Calu3 (cell line): ENCODE measurements around the gene EIF4A2. TPM values are rescaled to one million over a fixed set of nuclear protein-coding genes. Genes with fewer than 3 reads are reported as not detected.
"Not testable (repeated sequence)": the region's sequence is repeated elsewhere in the genome, so short reads cannot be mapped to it uniquely, and the experiment has no call there.

ENCODE experiments used
- BruUV-seq: library from RNA; stranded (reverse); fragments of 400-500 nt; replicated peaks from 2 replicates; lab custom pipeline; 2021; lab: Mats Ljungman, UMichigan
- CTCF ChIA-PET: fragments of 300-600 bp; sonication (Branson Sonifier 250); formaldehyde crosslinking; loops from one replicate; lab custom pipeline; 2022; ENCODE audit warnings: antibody characterized with exemption; lab: Charles Lee
- DNase-seq: peaks from one replicate; pipeline ENCODE4 v3.0.0; 2022
- H3K27ac Mint-ChIP-seq: one replicate; pipeline ENCODE4 v1.8.0; 2022; ENCODE audit warnings: mixed read lengths; ENCODE audit not compliant: unreplicated experiment
- H3K27me3 Mint-ChIP-seq: one replicate; pipeline ENCODE4 v1.8.0; 2022; ENCODE audit warnings: mixed read lengths; ENCODE audit not compliant: unreplicated experiment
- H3K36me3 Mint-ChIP-seq: one replicate; pipeline ENCODE4 v1.8.0; 2022; ENCODE audit warnings: mild to moderate bottlenecking, moderate library complexity, mixed read lengths; ENCODE audit not compliant: insufficient read depth, unreplicated experiment
- H3K4me1 Mint-ChIP-seq: one replicate; pipeline ENCODE4 v1.8.0; 2022; ENCODE audit warnings: mild to moderate bottlenecking, low read depth, mixed read lengths; ENCODE audit not compliant: unreplicated experiment
- H3K4me3 Mint-ChIP-seq: one replicate; pipeline ENCODE4 v1.8.0; 2022; ENCODE audit warnings: mild to moderate bottlenecking, low read depth, moderate library complexity, mixed read lengths; ENCODE audit not compliant: unreplicated experiment
- H3K9me3 Mint-ChIP-seq: one replicate; pipeline ENCODE4 v1.8.0; 2022; ENCODE audit warnings: low read depth, mixed read lengths; ENCODE audit not compliant: unreplicated experiment
- CTCF ChIP-seq: fragments of 200-600 bp; IDR thresholded peaks from one replicate; pipeline ENCODE4 v1.8.0; 2022; ENCODE audit warnings: antibody characterized with exemption; ENCODE audit not compliant: unreplicated experiment
- intact Hi-C: fragments of 100-400 bp; cut with micrococcal nuclease; formaldehyde crosslinking; loops from one replicate; pipeline ENCODE4 v1.10.0; 2022; ENCODE audit not compliant: unreplicated experiment
- total RNA-seq: library from RNA; stranded (reverse); gene quantifications from 2 replicates; pipeline ENCODE4 v1.2.3, GENCODE V29; 2022

Gene EIF4A2
- total RNA-seq, 1 experiment from 2014 or later, result 593 TPM

DNA sequence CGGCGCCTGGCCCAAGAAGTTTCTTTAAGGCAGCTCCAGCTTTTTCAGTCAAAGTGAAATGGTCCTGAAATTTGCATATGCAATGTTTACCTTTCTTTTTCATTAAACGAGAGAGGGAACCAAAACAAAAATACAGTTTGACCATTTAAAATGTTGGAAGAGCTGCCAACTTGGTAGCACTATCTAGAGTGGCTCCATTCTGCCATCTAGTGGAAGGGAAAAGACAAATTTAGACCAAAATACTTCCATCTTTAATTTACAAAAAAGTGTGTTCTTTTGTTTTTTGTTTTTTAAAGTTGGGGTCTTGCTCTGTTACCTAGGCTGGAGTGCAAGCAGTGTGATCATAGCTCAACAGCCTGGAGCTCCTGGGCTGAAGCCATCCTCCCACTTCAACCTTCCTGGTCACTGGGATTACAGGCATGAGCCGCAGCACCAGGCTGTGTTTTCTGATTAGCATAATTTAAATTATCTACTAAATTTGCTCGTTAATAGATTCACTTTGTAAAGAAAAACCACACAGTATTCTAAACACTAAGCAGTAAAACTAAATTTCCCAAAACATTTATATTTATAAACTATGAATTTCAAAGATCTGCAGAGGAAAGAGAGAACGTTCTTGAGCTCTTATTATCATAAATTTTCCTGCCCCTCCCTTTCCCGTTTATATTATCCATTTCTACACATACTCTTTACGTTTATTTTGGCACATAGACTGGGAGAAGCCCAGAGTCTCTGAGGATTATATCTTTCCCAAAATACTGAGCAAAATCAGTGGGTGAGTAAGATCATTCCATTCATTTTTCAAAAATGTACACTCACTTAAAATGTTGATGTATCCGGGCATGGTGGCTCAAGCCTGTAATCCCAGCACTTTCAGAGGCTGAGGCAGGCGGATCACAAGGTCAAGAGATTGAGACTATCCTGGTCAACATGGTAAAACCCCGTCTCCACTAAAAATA, 38.3 kb downstream of the EIF4A2 start:
- peak; percentile 60 for DNase-seq
- intact Hi-C loops, result loop anchor here (1.0 to 10.0 kb wide), 4 partner anchors 207 to 563 kb away; no protein-coding TSS in a partner anchor
- peaks cover 31% of the 10 kb centered on the region for H3K4me1 Mint-ChIP-seq
- no peak overlapping the region for H3K27ac Mint-ChIP-seq
- BruUV-seq, result no TSS peak
- CTCF ChIA-PET, result interaction anchor here (0.8 to 1.6 kb wide), 10 partner anchors 13 to 839 kb away, joined by 3 to 14 read pairs (median 4); no protein-coding TSS in a partner anchor
- peaks cover 13% of the 10 kb centered on the region for H3K36me3 Mint-ChIP-seq
- H3K27me3 Mint-ChIP-seq, result peaks cover 34% of the 10 kb centered on the region
- no peak overlapping the region for H3K4me3 Mint-ChIP-seq
- H3K9me3 Mint-ChIP-seq, result no peaks in the 10 kb centered on the region
- peak; percentile 57 for TF ChIP-seq CTCF

- H3K4me3 Mint-ChIP-seq, H3K27ac Mint-ChIP-seq: not testable (repeated sequence)
Observed at GRCh38 chr3:186822388-186822759, 39.0 kb downstream of the EIF4A2 start.

DNA sequence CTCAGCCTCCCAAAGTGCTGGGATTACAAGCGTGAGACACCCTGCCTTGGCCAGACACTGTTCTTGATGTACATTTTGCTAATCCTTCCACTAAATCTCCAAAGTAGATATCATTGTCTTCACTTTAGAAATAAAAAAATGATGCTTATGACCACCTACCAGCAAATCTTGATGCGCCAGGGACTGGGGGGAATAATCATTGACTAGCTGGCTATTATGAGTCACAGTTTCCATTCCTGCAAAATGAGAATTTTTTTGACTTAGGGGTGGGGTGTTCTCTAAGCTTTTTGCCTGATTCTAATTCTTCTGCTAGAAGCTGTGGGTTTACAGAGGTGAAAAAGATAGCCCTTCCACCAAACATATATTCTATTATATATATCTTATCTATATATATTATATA, 40.0 kb downstream of the EIF4A2 start:
- intact Hi-C loops, result loop anchor here (10.0 kb wide), 1 partner anchor 409 kb away; no protein-coding TSS in a partner anchor

More at GRCh38 chr3:186822388-186822759, 39.0 kb downstream of the EIF4A2 start:
- BruUV-seq, DNase-seq, H3K9me3 Mint-ChIP-seq: not testable (repeated sequence)
- CTCF ChIA-PET, result interaction anchor here (1.0 to 1.6 kb wide), 6 partner anchors 13 to 343 kb away, joined by 3 to 14 read pairs (median 5); no protein-coding TSS in a partner anchor
- intact Hi-C loops, result loop anchor here (10.0 kb wide), 1 partner anchor 408 kb away; no protein-coding TSS in a partner anchor
- peaks cover 33% of the 10 kb centered on the region for H3K4me1 Mint-ChIP-seq
- H3K27me3 Mint-ChIP-seq, result peaks cover 39% of the 10 kb centered on the region
- peaks cover 20% of the 10 kb centered on the region for H3K36me3 Mint-ChIP-seq

DNA sequence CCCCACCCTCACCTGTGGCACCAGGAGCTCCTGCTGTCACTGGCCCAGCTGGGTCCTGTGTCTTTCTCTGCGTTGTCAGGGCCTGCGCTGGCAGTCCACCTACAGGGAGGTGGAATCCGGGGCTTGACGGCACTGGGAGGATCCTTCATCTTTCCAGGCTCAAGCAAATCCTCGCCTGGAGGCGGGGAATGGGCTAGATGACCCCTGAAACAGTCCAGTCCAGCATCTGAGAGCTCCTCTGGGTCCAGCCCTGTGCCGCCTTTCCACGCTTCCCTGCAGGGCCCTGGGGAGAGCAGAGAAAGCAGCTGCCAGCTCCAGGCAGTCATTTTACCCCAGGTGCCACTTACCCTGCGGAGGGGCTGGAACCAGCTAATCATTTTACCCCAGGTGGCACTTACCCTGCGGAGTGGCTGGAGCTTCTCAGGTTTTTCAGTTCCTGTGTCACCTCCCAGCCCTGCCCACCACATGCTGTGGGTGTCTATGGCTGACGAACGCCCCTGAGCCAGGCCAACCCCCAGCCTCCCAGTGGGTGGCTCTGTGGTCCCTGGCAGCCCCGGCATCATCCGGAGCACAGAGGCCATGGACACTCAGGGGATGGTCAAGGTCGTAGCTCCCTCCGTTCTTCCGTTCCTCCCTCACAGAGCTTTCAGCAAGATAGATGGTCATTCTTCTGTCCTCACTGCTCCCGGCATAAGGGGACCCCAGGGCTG, 41.2 kb downstream of the EIF4A2 start:
- CTCF ChIA-PET, result interaction anchor here (0.6 kb wide), 1 partner anchor 261 kb away, joined by 7 read pairs; no protein-coding TSS in a partner anchor
- peak overlapping the region; percentile 55 for H3K4me3 Mint-ChIP-seq
- intact Hi-C loops, result loop anchor here (10.0 kb wide), 1 partner anchor 410 kb away; no protein-coding TSS in a partner anchor

More for the DNA sequence above, 40.0 kb downstream of the EIF4A2 start:
- H3K36me3 Mint-ChIP-seq, result peaks cover 26% of the 10 kb centered on the region
- BruUV-seq, result no TSS peak
- H3K4me1 Mint-ChIP-seq, result peaks cover 33% of the 10 kb centered on the region
- no peak overlapping the region for H3K27ac Mint-ChIP-seq
- peaks cover 46% of the 10 kb centered on the region for H3K27me3 Mint-ChIP-seq
- CTCF ChIA-PET, result interaction anchor here (0.6 kb wide), 1 partner anchor 20 kb away, joined by 3 read pairs; no protein-coding TSS in a partner anchor
- H3K9me3 Mint-ChIP-seq, result no peaks in the 10 kb centered on the region
- no peak for TF ChIP-seq CTCF
- H3K4me3 Mint-ChIP-seq, result no peak overlapping the region
- no peak for DNase-seq

More for the DNA sequence above, 41.2 kb downstream of the EIF4A2 start:
- Mint-ChIP-seq H3K4me1 (peaks cover 33% of the 10 kb centered on the region), H3K27ac (no peak overlapping the region), H3K36me3 (peaks cover 26% of the 10 kb centered on the region), H3K27me3 (peaks cover 58% of the 10 kb centered on the region), H3K9me3 (no peaks in the 10 kb centered on the region)
- no peak for DNase-seq
- no peak for TF ChIP-seq CTCF
- BruUV-seq, result no TSS peak
